GM19372 (cell line): Measurements from ENCODE around the gene PDE4B.
A peak's percentile ranks its signal among the peaks of the same experiment; 100 is the strongest.
"Not testable (repeated sequence)": the region's sequence is repeated elsewhere in the genome, so short reads cannot be mapped to it uniquely, and the experiment has no call there.

Experiments used
- ATAC-seq: cut with Tn5 transposase; IDR thresholded peaks from one replicate; pipeline ENCODE4 v1.9.1; 2021; ENCODE audit warnings: mild to moderate bottlenecking, low read depth, moderate library complexity; ENCODE audit not compliant: unreplicated experiment

The PDE4B gene

DNA sequence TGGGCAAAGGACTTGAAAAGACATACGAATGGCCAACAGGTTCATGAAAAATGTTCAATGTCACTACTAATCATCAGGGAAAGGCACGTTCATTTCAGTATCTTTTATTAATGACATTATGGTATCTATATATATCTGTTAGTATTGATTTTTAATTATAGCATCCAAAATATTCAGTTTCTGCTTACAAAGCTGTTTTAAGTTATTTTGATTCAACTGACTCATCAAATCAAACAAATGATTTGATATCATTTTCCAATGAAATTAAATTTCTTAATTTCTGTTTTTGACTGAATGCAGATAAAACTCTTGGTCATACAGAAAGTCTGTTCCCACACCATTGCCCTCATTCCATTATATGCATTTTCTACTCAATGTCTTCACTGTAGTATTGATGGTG lies 315.9 kb downstream of the PDE4B start:
- ATAC-seq, result no peak

DNA sequence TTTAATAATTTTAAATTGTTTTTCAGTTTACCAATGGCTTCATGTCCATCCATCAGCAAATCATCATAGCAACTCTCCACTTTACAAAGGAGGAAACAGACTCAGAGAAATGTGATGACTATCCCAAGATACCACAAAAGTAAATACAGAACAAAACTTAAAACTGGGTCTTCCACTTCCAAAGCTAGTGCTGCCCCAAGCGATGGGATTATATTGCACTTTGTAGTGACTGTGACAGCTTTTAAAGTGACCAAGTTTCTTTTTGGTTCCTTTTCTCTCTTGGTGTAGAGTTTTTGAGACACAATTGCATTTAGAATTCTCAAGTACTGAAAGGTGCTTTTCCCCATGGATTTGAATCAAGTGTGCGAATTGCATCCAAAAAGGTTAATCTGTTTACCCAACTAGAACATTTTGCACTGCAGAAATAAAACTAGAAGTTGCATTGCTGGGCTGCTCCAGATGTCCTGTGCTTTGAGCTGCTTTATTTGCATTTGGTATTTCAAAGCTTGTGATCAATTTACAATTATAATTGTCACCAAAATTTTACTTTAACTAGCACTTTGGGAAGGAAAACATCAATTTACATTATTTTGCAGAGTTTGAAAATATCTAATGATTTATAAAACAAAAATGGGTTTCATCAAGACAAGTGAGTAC lies 320.2 kb downstream of the PDE4B start:
- ATAC-seq, result no peak

DNA sequence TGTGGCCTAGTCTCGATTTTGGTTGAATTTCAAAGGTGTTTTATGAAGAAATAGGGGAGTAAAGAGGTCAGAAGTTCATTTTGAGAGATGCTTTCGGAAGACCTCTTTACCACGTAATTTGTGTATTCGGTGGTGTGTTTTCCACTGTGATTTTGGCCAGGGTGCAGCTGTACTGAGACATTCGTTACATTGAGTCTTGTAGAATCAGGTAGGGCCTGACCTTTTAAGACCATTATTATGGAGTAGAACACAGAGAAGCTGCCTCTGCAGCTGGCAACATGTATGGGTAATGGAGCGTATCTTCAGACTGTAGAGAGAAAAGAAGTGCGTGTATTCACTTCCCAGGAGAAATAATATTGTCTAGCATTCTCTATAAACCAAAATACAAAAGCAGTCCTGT lies 326.5 kb downstream of the PDE4B start:
- ATAC-seq, result peak; percentile 62

DNA sequence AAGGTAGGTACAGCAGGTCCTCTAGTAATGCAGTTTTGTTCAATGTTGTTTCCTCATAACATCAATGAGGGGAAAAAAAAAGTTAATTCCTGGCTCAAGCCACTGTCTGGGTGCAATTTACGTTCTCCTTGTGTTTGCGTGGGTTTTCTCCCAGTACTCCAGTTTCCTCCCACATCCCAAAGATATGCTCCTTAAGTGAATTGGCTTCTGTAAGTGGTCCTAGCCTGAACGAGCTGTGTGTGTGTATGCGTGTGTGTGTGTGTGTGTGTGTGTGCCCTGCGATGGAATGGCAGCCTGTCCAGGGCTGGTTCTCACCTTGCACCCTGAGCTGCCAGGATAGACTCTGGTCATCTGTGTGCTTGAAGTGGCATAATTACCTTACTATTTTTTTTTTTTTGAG lies 332.0 kb downstream of the PDE4B start:
- ATAC-seq, result no peak

DNA sequence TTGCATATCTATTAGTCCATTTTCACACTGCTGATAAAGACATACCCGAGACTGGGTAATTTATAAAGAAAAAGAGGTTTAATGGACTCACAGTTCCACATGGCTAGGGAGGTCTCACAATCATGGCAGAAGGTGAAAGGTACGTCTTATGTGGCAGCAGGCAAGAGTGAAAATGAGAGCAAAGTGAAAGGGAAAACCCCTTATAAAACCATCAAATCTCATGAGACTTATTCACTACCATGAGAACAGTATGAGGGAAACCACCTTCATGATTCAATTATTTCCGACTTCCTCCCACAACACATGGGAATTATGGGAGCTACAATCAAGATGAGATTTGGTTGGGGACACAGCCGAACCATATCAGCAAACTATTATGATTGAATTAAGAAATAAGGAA lies 335.9 kb downstream of the PDE4B start:
- ATAC-seq, result not testable (repeated sequence)

DNA sequence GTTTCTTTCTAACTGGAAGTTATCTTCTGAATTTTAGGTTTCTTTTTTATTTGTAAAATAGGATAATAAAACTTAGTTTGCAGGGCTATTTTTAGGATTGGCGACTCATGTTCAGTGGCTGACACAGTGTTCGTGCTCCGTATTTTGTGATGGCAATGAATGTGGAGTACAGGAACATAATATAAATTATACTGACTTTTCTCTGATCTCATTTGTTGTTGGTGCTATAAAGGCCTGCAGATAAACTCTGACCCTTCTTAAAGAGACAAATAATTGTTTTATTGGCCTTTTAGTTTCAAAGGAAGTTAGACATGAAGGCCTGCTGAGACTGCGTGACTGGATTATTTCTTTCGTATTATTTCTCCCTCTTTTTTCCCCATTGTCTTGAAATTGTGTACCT lies 339.6 kb downstream of the PDE4B start:
- no peak for ATAC-seq

DNA sequence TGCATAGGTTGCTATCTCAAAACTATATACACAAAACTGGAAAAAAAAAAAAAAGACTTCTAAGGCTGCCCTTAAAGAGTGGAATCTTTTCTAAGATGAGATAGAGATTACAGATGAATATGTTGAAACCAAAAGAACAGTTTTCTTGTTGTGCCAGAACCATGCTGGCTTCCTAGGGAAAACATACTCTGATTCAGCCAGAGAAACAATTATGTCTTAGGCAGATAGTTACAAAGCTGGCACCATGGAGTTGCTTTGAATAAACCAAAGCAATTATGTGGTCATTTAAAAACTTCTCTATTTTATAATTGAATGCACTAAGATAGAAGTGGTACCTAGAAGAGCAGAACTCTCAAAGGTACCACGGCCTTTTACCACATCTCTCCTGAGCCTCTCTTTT lies 341.3 kb downstream of the PDE4B start:
- no peak for ATAC-seq

DNA sequence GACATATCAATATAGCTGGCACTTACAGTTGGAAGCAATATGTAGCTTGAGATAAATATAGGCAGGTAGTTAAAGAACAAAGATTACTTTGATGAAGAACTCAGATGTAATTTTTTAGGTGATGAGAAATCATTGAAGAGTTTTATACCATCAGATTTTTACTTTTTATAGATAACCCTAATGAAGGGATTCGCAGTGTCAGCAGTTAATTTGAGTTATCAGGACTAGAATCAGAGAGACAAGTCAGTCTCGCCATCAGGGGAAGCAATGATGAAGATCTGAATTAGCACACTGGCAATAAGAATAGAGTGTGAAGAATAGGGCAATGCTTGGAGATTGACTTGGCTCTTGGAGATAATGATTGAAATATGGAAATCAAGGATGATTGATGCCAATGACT lies 342.5 kb downstream of the PDE4B start:
- ATAC-seq, result no peak

DNA sequence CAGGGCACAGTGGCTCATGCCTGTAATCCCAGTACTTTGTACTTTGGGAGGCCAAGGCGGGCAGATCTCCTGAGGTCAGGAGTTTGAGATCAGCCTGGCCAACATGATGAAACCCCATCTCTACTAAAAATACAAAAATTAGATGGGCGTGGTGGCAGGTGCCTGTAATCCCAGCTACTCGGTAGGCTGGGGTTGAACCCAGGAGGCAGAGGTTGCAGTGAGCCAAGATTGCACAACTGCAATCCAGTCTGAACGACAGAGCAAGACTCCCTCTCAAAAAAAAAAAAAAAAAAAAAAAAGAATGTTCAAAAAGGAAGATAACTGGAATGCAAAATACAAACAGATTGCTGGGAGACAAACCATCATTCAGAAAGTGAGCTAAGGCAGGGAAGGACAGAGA lies 343.7 kb downstream of the PDE4B start:
- ATAC-seq, result not testable (repeated sequence)

DNA sequence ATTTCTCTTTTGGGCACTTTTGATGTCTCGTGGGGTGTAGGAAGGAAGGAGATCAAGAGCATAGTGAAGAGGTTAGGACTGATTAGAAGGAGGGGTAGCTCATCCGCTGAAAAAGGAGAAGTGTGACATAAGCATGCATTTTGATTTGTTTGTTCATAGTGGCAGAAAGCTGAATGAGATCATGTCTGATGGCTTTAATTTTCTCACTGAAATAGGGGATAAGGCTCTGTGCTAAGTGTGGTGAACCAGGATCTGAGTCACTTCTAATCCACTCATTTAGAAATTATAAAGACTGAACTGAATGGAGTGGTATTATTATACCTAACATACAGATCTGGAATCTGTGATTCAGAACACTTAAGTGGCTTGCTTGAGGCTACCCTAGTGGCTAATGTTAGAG lies 344.5 kb downstream of the PDE4B start:
- ATAC-seq, result no peak

DNA sequence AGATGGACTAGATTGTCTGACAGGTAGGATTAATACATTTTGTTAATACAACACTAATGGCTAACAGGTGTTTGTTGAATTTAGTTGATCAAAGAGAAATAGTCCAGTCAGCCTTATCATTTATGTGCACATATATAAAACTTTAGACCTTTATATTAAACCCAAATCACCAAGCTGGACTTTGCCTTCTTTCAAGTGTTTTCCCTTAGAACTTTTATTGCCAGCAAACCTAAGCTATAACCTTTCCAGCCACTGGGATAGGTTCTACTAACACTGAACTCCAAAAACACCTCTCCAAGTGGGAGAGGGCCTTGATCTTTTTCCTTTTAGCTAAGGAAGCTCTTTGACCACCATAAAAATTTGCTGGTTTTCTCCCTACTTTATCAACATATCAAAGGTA lies 345.9 kb downstream of the PDE4B start:
- no peak for ATAC-seq

DNA sequence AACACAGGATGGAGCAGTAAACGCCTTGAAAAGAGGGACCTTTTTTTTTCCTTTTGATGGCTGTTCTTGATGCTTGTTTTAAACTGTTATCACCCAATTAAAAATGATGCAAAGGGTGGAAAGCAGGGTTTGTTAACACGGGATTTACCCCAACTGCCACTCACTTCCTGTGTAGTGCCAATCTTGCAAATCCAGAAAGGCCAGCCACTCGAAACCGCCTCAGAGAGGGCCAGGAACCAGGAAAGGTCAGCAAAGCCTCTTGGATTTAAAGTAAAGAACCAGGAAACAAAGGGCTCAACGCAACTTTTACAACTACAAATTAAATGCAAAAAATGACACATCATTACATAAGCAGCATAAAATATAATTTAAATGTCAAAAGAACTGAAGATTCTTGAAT lies 347.4 kb downstream of the PDE4B start:
- ATAC-seq, result no peak

DNA sequence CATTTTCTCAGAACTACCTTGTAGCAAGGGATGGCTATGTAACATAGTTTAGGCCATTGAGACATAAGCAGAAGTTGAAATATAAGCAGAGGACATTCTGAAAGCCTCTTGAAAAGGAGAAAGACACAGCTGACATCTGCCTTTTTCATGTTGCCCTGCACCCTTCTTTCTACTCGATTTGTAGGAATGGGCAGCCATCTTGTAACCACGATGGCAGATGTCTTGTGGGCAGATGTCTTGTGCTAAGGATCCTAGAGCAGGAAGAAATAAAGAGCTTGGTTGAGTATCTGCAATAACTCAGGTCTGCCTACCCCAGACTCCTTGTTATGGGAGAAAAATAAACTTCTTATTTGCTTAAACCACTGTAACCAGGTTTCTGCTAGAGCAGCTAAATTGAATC lies 351.0 kb downstream of the PDE4B start:
- ATAC-seq, result no peak

DNA sequence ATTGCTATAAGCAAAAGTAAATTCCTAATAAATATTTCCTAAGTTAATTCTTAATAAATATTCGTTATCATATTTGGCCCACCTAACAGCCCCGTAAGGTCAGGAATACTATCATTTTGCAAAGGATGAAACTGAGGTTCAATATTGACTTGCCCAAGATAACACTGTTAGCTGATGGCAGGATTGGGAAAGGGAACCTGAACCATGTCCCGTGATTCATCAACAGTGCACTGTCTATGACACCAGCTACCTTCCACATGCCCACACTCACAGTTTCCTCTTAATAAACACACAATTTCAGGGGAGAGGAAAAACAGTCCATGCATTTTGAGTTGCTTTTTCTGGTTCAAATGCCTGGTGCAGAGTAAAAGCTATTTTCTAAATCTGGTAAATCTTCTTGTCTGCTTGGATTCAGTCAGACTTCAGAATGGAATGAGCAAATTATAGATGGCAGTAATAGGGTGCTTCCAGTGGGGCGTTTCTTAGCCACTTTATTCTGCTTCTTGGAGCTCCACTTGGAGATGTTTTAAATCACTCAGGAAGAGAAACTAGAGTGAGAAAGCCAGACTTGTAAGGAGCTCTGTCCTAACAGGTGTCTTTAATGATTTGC lies 354.6 kb downstream of the PDE4B start:
- ATAC-seq, result no peak

DNA sequence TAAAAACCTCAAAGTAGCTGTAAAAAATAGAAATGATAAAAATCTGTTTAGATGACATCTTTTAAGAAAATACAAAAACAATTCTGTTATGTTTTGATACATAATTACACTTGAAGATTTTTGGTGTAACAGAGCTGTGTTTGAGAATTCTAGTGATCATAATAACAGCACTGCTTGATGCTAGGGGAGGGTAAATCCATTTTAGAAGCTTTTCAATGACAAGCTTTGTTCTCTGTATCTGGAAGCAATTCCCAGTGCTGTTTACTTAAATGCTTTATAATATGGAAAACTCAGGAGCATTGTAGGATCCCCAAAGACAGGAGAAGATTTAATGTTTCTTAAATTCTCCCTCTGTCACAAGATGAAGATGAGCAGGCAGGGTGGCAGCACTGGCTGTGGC lies 359.3 kb downstream of the PDE4B start:
- ATAC-seq, result no peak

DNA sequence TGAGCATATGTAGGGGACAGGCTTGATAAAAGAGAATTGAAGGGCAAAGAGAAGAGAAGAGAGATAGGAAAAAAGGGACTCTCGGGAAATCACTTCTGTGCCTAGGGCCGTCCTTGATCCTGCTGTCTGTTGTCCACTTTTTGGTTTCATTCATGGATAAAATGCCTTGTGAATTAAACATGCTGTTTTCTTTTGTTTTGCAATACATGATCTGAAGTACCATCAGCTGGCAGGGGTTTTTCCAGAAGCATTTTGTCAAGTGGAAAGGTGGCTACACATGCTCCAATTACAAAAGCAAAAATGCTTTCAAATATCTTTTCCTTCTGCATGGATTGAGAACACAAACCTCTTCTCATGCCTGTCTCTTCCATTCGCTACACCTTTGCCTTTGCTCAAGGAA lies 361.7 kb downstream of the PDE4B start:
- no peak for ATAC-seq

DNA sequence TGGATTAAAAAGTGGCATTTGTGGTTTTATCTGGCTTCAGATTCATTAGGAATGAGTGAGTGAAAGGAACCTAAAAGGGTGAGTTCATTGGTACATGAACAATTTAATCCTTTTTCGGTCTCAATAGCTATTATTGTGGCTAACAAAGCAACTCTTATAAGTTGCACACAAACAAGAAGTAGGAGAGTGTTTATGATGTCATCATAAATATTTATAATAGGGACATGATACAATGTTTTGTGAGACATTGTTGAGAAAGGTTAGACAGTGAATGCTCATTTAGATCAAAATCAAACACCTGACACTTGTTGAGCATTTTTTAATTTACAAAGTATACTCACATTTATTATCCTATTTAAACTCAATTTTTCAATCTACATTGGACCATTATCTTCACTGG lies 363.4 kb downstream of the PDE4B start:
- ATAC-seq, result no peak

DNA sequence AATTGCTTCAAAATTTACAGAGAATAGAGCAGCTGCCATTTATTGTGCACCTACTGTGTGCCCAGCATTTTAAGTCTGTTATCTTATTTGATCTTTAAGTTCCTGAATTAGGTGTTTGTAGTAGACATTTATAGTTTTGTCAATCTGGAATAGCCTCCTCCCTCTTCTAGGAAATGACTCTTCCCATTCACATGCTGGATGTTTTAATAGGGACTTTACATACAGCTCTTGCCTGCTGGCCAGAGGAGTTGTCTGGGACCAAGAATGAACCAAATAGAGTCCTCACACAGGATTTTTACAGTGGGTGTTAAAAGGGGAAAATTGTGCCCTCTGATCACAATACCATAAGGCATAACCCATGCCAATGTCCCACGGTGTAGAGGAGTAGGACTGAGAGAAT lies 367.1 kb downstream of the PDE4B start:
- ATAC-seq, result no peak

DNA sequence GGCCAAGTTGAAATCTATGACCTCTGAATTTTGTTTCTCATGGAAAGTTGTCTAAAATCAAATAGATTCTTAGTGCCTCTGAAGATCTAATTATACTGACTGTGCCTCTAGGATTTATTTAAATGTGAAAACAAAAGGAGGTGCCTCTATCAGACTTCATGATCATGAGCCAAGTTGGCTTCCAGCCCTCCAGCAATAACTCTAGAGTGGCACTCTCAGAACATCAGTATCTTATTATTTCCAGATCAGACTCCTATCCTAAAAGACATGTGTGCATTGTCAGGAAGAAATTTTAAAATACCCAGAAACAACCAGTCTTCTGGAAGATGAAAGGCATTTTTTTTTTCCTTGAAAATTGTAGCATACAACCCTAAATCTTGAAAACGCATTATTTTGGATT lies 368.0 kb downstream of the PDE4B start:
- ATAC-seq, result no peak

DNA sequence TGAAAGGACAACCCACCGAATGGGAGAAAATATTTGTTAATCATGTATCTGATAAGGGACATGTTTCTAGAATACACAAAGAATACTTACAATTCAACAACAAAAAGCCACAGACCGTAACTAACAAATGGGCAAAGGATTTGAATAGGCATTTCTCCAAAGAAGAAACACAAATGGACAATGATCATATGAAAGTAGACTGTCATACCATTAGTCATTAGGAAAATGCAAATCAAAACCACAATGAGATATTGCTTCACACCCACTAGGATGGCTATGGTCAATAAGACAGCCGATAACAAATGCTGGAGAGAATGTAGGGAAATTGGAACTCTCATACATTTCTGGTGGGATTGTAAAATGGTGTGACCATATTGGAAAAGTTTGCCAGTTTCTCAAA lies 374.1 kb downstream of the PDE4B start:
- ATAC-seq, result no peak

DNA sequence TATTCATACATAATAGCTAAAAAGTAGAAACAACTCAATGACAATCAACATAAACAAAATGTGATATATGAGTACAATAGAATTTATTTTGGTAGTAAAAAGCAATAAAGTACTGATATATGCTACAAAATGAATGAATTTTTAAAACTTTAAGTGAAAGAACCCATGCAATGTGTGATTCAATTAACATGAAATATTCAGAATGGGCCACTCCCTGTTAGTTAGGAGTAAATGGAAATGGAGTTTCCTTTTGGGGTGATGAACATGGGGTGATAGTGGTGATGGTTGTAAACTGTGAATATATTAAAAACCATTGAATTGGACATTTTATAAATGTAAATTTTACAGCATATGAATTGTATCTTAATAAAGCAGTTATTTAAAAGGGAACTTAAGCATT lies 374.6 kb downstream of the PDE4B start:
- ATAC-seq, result no peak

DNA sequence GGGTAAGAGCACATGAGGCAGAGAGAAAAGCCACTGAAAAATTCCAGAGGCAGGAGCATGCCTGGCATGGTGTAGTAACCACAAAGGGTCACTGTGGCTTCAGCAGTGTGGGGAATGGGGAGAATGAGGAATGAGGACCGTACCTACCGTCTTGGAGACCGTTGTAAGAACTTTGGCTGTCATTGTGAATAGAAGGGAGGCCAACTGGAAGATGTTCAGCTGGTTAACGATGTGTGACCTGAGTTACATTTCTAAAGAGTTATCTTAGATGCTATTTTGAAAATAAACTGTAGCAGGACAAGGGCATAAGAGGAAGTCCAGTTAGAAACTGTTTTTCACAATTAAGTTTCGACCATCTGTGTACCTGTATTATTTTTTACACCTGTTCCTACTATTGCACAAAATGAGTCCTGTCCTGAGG lies 375.8 kb downstream of the PDE4B start:
- peak; percentile 64 for ATAC-seq
